ENCODE results near the gene KLK14.

- TF ChIP-seq POLR2A (IDR thresholded peaks at IDR 0.05) (no peak), CTCF (IDR thresholded peaks at IDR 0.05) (no peak)
Measured at GRCh38 chr19:51031220-51031879, 51.3 kb downstream of the KLK14 start.

Data from lower leg skin (tissue), 3 donors.